ENCODE results near the gene PIP5KL1.

Gene PIP5KL1

DNA sequence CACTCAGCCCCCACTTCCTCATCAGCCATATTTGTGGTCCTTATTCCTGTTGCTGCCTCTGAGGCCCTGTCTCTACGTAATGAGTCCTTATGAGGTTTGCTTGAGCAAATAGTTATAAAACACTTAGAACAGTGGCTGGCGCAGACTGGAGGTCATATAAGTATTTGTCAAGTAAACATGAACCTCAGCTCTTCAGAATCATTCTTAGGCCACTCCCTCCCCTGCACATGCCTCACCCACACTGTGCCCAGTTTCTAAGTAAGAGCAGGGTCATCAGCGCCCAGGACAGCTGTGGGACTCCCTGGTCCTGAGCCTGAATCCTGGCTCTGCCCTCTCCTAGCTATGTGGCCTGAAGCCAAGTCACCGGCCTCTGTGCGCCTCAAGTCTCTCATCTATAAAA is 17.7 kb downstream of the PIP5KL1 start:
- no peak overlapping the region for H3K4me3 ChIP-seq (ENCODE audit: low read depth, low read length)
- TF ChIP-seq, protein P1, sequence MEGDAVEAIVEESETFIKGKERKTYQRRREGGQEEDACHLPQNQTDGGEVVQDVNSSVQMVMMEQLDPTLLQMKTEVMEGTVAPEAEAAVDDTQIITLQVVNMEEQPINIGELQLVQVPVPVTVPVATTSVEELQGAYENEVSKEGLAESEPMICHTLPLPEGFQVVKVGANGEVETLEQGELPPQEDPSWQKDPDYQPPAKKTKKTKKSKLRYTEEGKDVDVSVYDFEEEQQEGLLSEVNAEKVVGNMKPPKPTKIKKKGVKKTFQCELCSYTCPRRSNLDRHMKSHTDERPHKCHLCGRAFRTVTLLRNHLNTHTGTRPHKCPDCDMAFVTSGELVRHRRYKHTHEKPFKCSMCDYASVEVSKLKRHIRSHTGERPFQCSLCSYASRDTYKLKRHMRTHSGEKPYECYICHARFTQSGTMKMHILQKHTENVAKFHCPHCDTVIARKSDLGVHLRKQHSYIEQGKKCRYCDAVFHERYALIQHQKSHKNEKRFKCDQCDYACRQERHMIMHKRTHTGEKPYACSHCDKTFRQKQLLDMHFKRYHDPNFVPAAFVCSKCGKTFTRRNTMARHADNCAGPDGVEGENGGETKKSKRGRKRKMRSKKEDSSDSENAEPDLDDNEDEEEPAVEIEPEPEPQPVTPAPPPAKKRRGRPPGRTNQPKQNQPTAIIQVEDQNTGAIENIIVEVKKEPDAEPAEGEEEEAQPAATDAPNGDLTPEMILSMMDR (IDR thresholded peaks at IDR 0.05; ENCODE audit: borderline replicate concordance, insufficient read depth, low read depth, low read length) = no peak

DNA sequence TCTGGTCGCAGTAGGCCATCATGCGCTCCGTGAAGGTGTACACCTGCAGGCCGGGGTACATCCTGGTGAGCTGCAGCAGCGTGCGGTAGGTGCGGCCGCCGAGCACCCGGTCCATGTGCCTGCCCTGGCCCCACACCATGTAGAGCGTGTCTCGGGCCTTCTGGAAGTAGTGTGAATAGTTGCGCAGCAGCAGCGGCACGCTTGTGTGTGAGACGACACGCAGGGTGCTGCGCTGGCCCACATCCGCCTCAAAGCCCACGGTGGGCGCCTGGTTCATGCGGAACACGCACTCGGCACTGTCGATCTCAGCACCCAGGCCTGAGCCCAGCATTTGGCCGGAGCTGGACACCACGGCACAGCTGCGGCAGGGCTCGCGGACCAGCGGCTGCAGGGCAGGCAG is 18.3 kb downstream of the PIP5KL1 start:
- no peak overlapping the region for H3K4me3 ChIP-seq (ENCODE audit: low read depth, low read length)
- TF ChIP-seq, protein P1 (IDR thresholded peaks at IDR 0.05; ENCODE audit: borderline replicate concordance, insufficient read depth, low read depth, low read length) = no peak

DNA sequence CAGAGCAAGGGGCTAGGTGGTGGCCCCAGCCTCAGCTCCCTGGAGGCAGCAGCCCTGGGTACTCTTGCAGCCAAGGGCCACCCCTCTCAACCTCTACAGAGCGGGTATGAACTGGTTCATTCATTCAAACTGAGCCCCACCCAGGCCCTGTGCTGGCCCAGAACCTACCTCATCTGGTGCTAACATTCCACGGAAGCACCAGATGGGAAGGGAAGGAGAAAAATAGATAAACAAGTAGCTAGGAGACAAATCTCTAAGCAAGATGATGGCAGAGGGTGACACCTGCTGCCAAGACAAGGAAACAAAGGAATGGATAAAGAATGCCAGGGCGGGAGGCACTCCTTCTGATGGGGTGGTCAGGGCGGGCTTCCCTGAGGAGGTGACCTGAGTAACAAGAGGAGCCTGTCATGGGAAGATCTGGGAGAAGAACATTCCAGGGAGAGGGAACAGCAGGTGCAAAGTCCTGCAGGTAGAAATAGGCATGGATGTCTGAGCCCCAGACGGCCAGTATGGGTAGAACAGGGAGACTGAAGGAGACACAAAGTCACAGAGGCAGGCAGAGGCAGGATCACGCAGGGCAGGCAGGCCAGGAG is 19.9 kb downstream of the PIP5KL1 start:
- TF ChIP-seq, protein P1 (IDR thresholded peaks at IDR 0.05; ENCODE audit: borderline replicate concordance, insufficient read depth, low read depth, low read length) = no peak
- no peak overlapping the region for H3K4me3 ChIP-seq (ENCODE audit: low read depth, low read length)

DNA sequence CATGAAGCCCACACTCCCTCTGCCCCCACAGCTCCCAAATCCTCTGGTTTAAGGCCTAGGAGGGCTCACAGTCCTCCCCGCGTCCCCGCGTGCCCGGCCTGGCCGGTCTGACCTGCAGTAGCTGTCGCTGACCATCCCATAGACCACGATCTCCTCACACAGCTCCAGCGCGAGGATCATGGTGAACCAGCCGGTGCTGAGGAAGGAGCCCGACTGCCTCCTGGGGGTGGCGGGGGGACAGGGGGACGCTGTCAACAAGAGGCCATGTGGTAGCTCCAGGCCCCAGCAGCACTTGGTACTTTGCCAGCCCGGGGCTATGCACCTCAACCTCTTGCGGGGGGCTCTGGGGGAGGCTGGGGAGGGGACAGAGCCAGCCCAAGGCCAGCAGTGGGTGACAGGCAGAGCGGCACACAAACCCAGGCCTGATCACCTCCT is 20.7 kb downstream of the PIP5KL1 start:
- TF ChIP-seq, protein P1 (IDR thresholded peaks at IDR 0.05; ENCODE audit: borderline replicate concordance, insufficient read depth, low read depth, low read length) = no peak
- H3K4me3 ChIP-seq (ENCODE audit: low read depth, low read length) = no peak overlapping the region

DNA sequence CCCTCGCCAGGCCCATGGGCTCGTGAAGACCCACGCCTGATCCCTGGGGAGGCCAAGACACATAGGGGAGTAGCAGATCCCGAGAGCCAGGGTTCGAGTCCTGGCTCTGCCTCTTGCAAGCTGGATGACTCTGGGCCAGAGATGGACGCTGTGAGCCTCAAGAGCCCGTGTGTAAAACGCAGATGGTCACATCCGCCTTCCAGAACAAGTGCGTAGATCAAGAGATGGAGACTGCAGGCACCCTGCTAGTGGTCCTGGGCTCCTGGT is 22.0 kb downstream of the PIP5KL1 start:
- H3K4me3 ChIP-seq (ENCODE audit: low read depth, low read length) = no peak overlapping the region
- TF ChIP-seq, protein P1 (IDR thresholded peaks at IDR 0.05; ENCODE audit: borderline replicate concordance, insufficient read depth, low read depth, low read length) = no peak

DNA sequence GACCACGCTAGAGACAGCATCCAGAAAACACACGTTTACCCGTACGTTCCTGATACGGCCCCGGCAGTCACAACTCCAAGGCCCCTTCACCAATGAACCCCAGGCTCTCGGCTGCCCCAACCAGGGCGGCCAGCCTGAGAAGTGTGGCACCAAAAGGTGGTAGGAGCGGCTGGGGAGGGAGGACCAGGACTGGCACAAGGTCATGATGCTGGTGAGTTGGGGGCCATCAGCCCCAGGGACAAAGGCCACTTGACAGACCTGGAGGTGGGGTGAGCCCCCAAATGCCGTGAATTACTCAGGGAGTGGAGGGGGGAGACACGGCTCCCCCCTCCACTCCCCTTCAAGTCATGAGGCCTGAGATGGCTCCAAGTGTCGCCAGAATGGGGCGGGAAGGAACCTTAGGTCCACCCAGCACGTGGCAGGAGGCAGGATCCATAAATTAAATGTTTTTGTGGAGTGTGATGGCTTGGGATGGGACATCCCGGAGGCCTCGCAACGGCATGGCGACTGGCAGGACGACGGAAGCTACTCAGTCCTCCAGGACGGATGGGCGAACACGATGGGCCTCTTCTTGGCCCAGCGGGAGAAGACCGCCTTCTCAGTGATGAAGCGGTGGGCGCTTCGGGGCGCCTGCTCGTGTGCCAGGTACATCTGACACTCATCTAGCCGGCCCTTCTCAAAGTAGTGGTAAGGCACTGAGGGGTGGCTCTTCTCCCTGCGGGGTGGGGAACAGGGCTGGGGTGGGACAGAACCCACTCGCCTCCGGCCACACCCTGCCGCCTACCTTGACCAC is 22.5 kb downstream of the PIP5KL1 start:
- H3K4me3 ChIP-seq (ENCODE audit: low read depth, low read length) = no peak overlapping the region
- TF ChIP-seq, protein P1 (IDR thresholded peaks at IDR 0.05; ENCODE audit: borderline replicate concordance, insufficient read depth, low read depth, low read length) = no peak

DNA sequence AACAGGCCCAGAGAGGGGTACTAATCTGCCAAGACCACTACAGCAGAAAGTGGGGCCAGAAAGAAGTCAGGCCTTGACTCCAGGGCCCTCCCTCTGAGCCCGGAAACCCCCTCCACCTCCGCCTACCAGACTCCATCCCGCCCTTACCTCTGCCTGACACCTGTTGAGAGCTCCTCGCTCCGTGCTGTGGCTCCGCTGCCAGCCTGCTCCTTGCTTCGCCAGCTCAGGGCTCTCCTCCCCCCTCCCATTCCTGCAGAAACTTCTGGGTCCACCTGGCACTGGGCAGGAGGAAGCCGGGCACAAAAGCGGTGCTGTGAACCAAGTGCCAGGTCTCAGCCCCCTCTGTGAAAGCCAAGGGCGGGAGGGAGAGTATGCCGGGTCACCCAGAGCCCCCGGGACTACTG is 24.8 kb downstream of the PIP5KL1 start:
- H3K4me3 ChIP-seq (ENCODE audit: low read depth, low read length) = no peak overlapping the region
- TF ChIP-seq, protein P1 (IDR thresholded peaks at IDR 0.05; ENCODE audit: borderline replicate concordance, insufficient read depth, low read depth, low read length) = no peak

All from GM12875 (cell line).